Measurements from ENCODE around the gene TRMT1. TPM values are rescaled to one million over a fixed set of nuclear protein-coding genes. Genes with fewer than 3 reads are reported as not detected.
A peak's percentile ranks its signal among the peaks of the same experiment; 100 is the strongest.

TRMT1 gene
- total and polyA plus RNA-seq, 2 of the 8 experiments (the other 6 are each of a cell fraction or from before 2014, with no cell fraction given): 77.4 to 99.3 TPM

- TF ChIP-seq SUZ12 (IDR thresholded peaks at IDR 0.05; ENCODE audit: low read length) (no peak; the same call in 1 of the 2 replicates), EGR1 (IDR thresholded peaks at IDR 0.05; ENCODE audit: borderline replicate concordance, low read depth, low read length) (no peak), RNF2 (IDR thresholded peaks at IDR 0.05; ENCODE audit: borderline replicate concordance, low read depth, low read length, missing control alignments, poor library complexity, severe bottlenecking) (peak; percentile 18), NRF1 (IDR thresholded peaks at IDR 0.05; ENCODE audit: low read depth, low read length) (no peak), USF2 (IDR thresholded peaks at IDR 0.05; ENCODE audit: low read length) (no peak), MAX (IDR thresholded peaks at IDR 0.05) (peak; percentile 96), SIRT6 (IDR thresholded peaks at IDR 0.05; ENCODE audit: low read length) (no peak), TAF1 (IDR thresholded peaks at IDR 0.05; ENCODE audit: low read depth, low read length) (no peak), SIX5 (IDR thresholded peaks at IDR 0.05; ENCODE audit: low read depth, low read length) (no peak), YY1 (IDR thresholded peaks at IDR 0.05; ENCODE audit: low read depth, low read length) (no peak), BACH1 (IDR thresholded peaks at IDR 0.05; ENCODE audit: low read length) (no peak), HDAC2 (IDR thresholded peaks at IDR 0.05; ENCODE audit: borderline replicate concordance in 1 of 2, low read depth in 2 of 2, low read length in 2 of 2) (peak in 1 of 2 experiments; percentile 33; a peak in 1 of 4 replicates), ATF3 (IDR thresholded peaks at IDR 0.05; ENCODE audit: insufficient read depth, low read depth, low read length) (no peak)
Measured at GRCh38 chr19:13095934-13096927, 20.3 kb downstream of the TRMT1 start (continued).

Data from H1 (cell line).